NB4 (cell line): ENCODE results near the gene MPC1.

Experiments used
- CTCF ChIP-seq: IDR thresholded peaks from one replicate; pipeline ENCODE4 v1.5.1; 2012; ENCODE audit warnings: low read depth, low read length
- MAX ChIP-seq: IDR thresholded peaks from 2 replicates; pipeline ENCODE4 v1.6.1; 2011; ENCODE audit warnings: low read depth, low read length

- TF ChIP-seq CTCF = no peak
- TF ChIP-seq MAX = no peak
Measured at GRCh38 chr6:166400181-166400580, 17.4 kb upstream of the MPC1 start.
